GM23248 (cell line): Measurements from ENCODE around the gene PTPN7.

Source experiments
- EZH2 ChIP-seq: fragments of 200-600 bp; sonication (generic); IDR thresholded peaks from 2 replicates; pipeline ENCODE4 v1.6.1; 2018; ENCODE audit warnings: antibody characterized with exemption, mild to moderate bottlenecking; ENCODE audit not compliant: insufficient read depth, poor library complexity, severe bottlenecking
- EZH2phosphoT487 ChIP-seq: fragments of 200-600 bp; sonication (generic); IDR thresholded peaks from 2 replicates; pipeline ENCODE4 v1.6.1; 2018; ENCODE audit warnings: antibody characterized with exemption, moderate library complexity, mild to moderate bottlenecking, low read depth; ENCODE audit not compliant: insufficient read depth

- TF ChIP-seq EZH2 = no peak
- TF ChIP-seq EZH2phosphoT487 = no peak
These were observed 45.3 kb upstream of the PTPN7 start for GRCh38 chr1:202205523-202206190.
